Mammary epithelial cell (primary cell): ENCODE results near the gene GPR6.

Experiments
- CTCF ChIP-seq, 2 donors: IDR thresholded peaks in 1 of 2; conservative IDR thresholded peaks in 1 of 2; 2 replicates each; pipeline ENCODE4 v1.5.1; 2011 to 2012; ENCODE audit warnings: inconsistent platforms in 2 of 2, low read length in 2 of 2, mild to moderate bottlenecking in 2 of 2, control low read depth in 1 of 2, low read depth in 1 of 2; ENCODE audit not compliant: insufficient read depth in 1 of 2; ENCODE audit errors: extremely low read depth in 1 of 2
- EZH2 ChIP-seq: IDR thresholded peaks from 2 replicates; pipeline ENCODE4 v1.6.1; 2012; ENCODE audit warnings: low read length, inconsistent platforms, borderline replicate concordance

GRCh38 chr6:109945091-109945490 is 33.0 kb upstream of the GPR6 start:
- TF ChIP-seq CTCF (conservative IDR thresholded peaks at IDR 0.05 in 1 of 2, IDR thresholded peaks at IDR 0.05 in 1 of 2; ENCODE audit: extremely low read depth in 1 of 2, insufficient read depth in 1 of 2, low read depth in 1 of 2, low read length in 2 of 2): no peak
- no peak for TF ChIP-seq EZH2
